ENCODE measurements around the gene MS4A15.
"Not testable (repeated sequence)": the region's sequence is repeated elsewhere in the genome, so short reads cannot be mapped to it uniquely, and the experiment has no call there.

Gene MS4A15

GRCh38 chr11:60816590-60817157 is 60.0 kb downstream of the MS4A15 start:
- H3K36me3 Mint-ChIP-seq (ENCODE audit: low read depth), result no peaks in the 10 kb centered on the region
- peaks cover 14% of the 10 kb centered on the region for H3K4me1 Mint-ChIP-seq (ENCODE audit: low read depth)
- no peaks in the 10 kb centered on the region for H3K9me3 Mint-ChIP-seq
- no peak overlapping the region for H3K27ac Mint-ChIP-seq
- intact Hi-C loops (cut with micrococcal nuclease), result no loop called here
- H3K4me3 Mint-ChIP-seq, result no peak overlapping the region
- H3K27me3 Mint-ChIP-seq, result peaks cover 14% of the 10 kb centered on the region

GRCh38 chr11:60818057-60818456 is 61.4 kb downstream of the MS4A15 start:
- intact Hi-C loops (cut with micrococcal nuclease), result no loop called here
- Mint-ChIP-seq H3K4me3 (no peak overlapping the region), H3K4me1 (ENCODE audit: low read depth) (peaks cover 6% of the 10 kb centered on the region), H3K27ac (no peak overlapping the region), H3K9me3 (no peaks in the 10 kb centered on the region), H3K27me3 (peaks cover 12% of the 10 kb centered on the region), H3K36me3 (ENCODE audit: low read depth) (no peaks in the 10 kb centered on the region)

GRCh38 chr11:60821827-60822599 is 65.3 kb downstream of the MS4A15 start:
- H3K4me3 Mint-ChIP-seq, result no peak overlapping the region
- intact Hi-C loops (cut with micrococcal nuclease), result no loop called here
- H3K36me3 Mint-ChIP-seq (ENCODE audit: low read depth), result no peaks in the 10 kb centered on the region
- H3K27ac Mint-ChIP-seq, result no peak overlapping the region
- H3K27me3 Mint-ChIP-seq, result peaks cover 14% of the 10 kb centered on the region
- no peaks in the 10 kb centered on the region for H3K9me3 Mint-ChIP-seq
- no peaks in the 10 kb centered on the region for H3K4me1 Mint-ChIP-seq (ENCODE audit: low read depth)

- intact Hi-C loops (cut with micrococcal nuclease); H3K27ac Mint-ChIP-seq; H3K4me1 Mint-ChIP-seq (ENCODE audit: low read depth); H3K4me3 Mint-ChIP-seq; H3K36me3 Mint-ChIP-seq (ENCODE audit: low read depth); H3K9me3 Mint-ChIP-seq: not testable (repeated sequence)
- H3K27me3 Mint-ChIP-seq, result peaks cover 24% of the 10 kb centered on the region
Measured at GRCh38 chr11:60823745-60824306, 67.2 kb downstream of the MS4A15 start.

GRCh38 chr11:60825118-60825517 is 68.5 kb downstream of the MS4A15 start:
- Mint-ChIP-seq H3K36me3 (ENCODE audit: low read depth) (no peaks in the 10 kb centered on the region), H3K9me3 (no peaks in the 10 kb centered on the region), H3K27ac (no peak overlapping the region), H3K4me1 (ENCODE audit: low read depth) (peaks cover 5% of the 10 kb centered on the region), H3K27me3 (peaks cover 24% of the 10 kb centered on the region), H3K4me3 (no peak overlapping the region)
- intact Hi-C loops (cut with micrococcal nuclease), result no loop called here

- intact Hi-C loops (cut with micrococcal nuclease), result no loop called here
- Mint-ChIP-seq H3K4me3 (no peak overlapping the region), H3K27ac (no peak overlapping the region), H3K36me3 (ENCODE audit: low read depth) (no peaks in the 10 kb centered on the region), H3K4me1 (ENCODE audit: low read depth) (peaks cover 5% of the 10 kb centered on the region), H3K27me3 (peaks cover 24% of the 10 kb centered on the region), H3K9me3 (no peaks in the 10 kb centered on the region)
Measured at GRCh38 chr11:60825790-60826189, 69.1 kb downstream of the MS4A15 start.

All from dendritic cell treated with granulocyte-macrophage colony-stimulating factor and Interleukin-4, amounts not matched to agents 40 ng/mL and 50 ng/mL, for 4 days (primary cell).